PC-9 (cell line): Measurements from ENCODE around the gene KRT76. TPM values are rescaled to one million over a fixed set of nuclear protein-coding genes. Genes with fewer than 3 reads are reported as not detected.
"Not testable (repeated sequence)": the region's sequence is repeated elsewhere in the genome, so short reads cannot be mapped to it uniquely, and the experiment has no call there.

Experiments
- BruUV-seq: library from RNA; stranded (reverse); fragments of 400-500 nt; replicated peaks from 2 replicates; lab custom pipeline; 2021; lab: Mats Ljungman, UMichigan
- CTCF ChIA-PET: fragments of 300-600 bp; sonication (Branson Sonifier 250); formaldehyde crosslinking; loops from one replicate; lab custom pipeline; 2022; ENCODE audit warnings: antibody characterized with exemption; lab: Charles Lee
- POLR2A ChIA-PET: fragments of 300-600 bp; sonication (Branson Sonifier 250); formaldehyde crosslinking; loops from one replicate; lab custom pipeline; 2022; ENCODE audit warnings: antibody characterized with exemption; ENCODE audit not compliant: unreplicated experiment; lab: Charles Lee
- DNase-seq, 2 experiments: peaks; one replicate each; pipeline versions ENCODE4 v3.0.0 to v3.0.0-alpha.2; 2015 to 2022; ENCODE audit warnings: mixed read lengths in 1 of 2
- H2AFZ ChIP-seq: fragments of 200-600 bp; sonication (generic); 2 replicates; pipeline ENCODE4 v1.8.1; 2017; ENCODE audit warnings: antibody characterized with exemption
- H3F3A ChIP-seq: fragments of 200-600 bp; sonication (generic); 2 replicates; pipeline ENCODE4 v1.8.1; 2017; ENCODE audit warnings: antibody characterized with exemption, mild to moderate bottlenecking, low read depth; ENCODE audit not compliant: insufficient read depth
- H3K27ac ChIP-seq: fragments of 200-600 bp; sonication (generic); 2 replicates; pipeline ENCODE4 v1.6.1; 2016; ENCODE audit warnings: mixed run types
- H3K27me3 ChIP-seq: fragments of 200-600 bp; sonication (generic); 2 replicates; pipeline ENCODE4 v1.6.1; 2016; ENCODE audit warnings: low read depth, mixed run types; ENCODE audit not compliant: insufficient read depth
- H3K36me3 ChIP-seq: fragments of 200-600 bp; sonication (generic); 2 replicates; pipeline ENCODE4 v1.6.1; 2016; ENCODE audit warnings: low read depth, mixed run types
- H3K4me1 ChIP-seq: fragments of 200-600 bp; sonication (generic); replicated peaks from 2 replicates; pipeline ENCODE4 v1.6.1; 2016; ENCODE audit warnings: mixed run types; ENCODE audit not compliant: insufficient read depth
- H3K4me2 ChIP-seq: fragments of 200-600 bp; sonication (generic); 2 replicates; pipeline ENCODE4 v1.6.1; 2017; ENCODE audit warnings: mixed run types
- H3K4me3 ChIP-seq: fragments of 200-600 bp; sonication (generic); 2 replicates; pipeline ENCODE4 v1.6.1; 2016; ENCODE audit warnings: mixed run types
- H3K79me2 ChIP-seq: fragments of 200-600 bp; sonication (generic); 2 replicates; pipeline ENCODE4 v1.6.1; 2017; ENCODE audit warnings: low read depth, mixed run types
- H3K9me2 ChIP-seq: fragments of 200-600 bp; sonication (generic); 2 replicates; pipeline ENCODE4 v1.8.1; 2017; ENCODE audit warnings: mild to moderate bottlenecking; ENCODE audit not compliant: insufficient read depth
- H3K9me3 ChIP-seq: fragments of 200-600 bp; sonication (generic); 2 replicates; pipeline ENCODE4 v1.8.1; 2016; ENCODE audit warnings: low read depth; ENCODE audit not compliant: insufficient read depth
- H4K20me1 ChIP-seq: fragments of 200-600 bp; sonication (generic); 2 replicates; pipeline ENCODE4 v1.8.1; 2017; ENCODE audit not compliant: insufficient read depth
- CTCF ChIP-seq: fragments of 200-600 bp; sonication (generic); conservative IDR thresholded peaks from 2 replicates; pipeline ENCODE4 v1.6.1; 2017; ENCODE audit warnings: mixed run types, antibody characterized with exemption, mild to moderate bottlenecking, moderate library complexity
- EZH2 ChIP-seq: fragments of 200-600 bp; sonication (generic); IDR thresholded peaks from 2 replicates; pipeline ENCODE4 v1.8.0; 2017; ENCODE audit warnings: antibody characterized with exemption, low read depth
- intact Hi-C: fragments of 100-400 bp; cut with micrococcal nuclease; formaldehyde crosslinking; loops from one replicate; pipeline ENCODE4 v1.10.0; 2022; ENCODE audit not compliant: unreplicated experiment
- total RNA-seq: library from RNA; stranded (reverse); gene quantifications from 2 replicates; pipeline ENCODE4 v1.2.3, GENCODE V29; 2021

Gene KRT76
- total RNA-seq, 1 experiment from 2014 or later = not detected

GRCh38 chr12:52751795-52752194, 25.4 kb downstream of the KRT76 start:
- Histone ChIP-seq H4K20me1 (no peaks in the 10 kb centered on the region), H3K27ac (no peak overlapping the region), H2AFZ (no peak overlapping the region), H3K4me1 (no peaks in the 10 kb centered on the region), H3K9me3 (no peaks in the 10 kb centered on the region), H3K9me2 (no peaks in the 10 kb centered on the region), H3F3A (no peaks in the 10 kb centered on the region), H3K4me2 (no peak overlapping the region), H3K27me3 (no peaks in the 10 kb centered on the region), H3K36me3 (no peaks in the 10 kb centered on the region), H3K4me3 (no peak overlapping the region), H3K79me2 (no peaks in the 10 kb centered on the region)
- no TSS peak for BruUV-seq
- no peak for TF ChIP-seq CTCF
- TF ChIP-seq EZH2 = no peak
- DNase-seq = no peak
- ChIA-PET CTCF (no interaction called here), POLR2A (no interaction called here)
- intact Hi-C loops = no loop called here

GRCh38 chr12:52750532-52750931, 26.6 kb downstream of the KRT76 start:
- DNase-seq = peak in 1 of 2 experiments; percentile 53
- H3K4me3 ChIP-seq, BruUV-seq, H3K9me3 ChIP-seq, CTCF ChIA-PET, H2AFZ ChIP-seq, H3K9me2 ChIP-seq, H3K36me3 ChIP-seq, H4K20me1 ChIP-seq, H3K27ac ChIP-seq, H3K27me3 ChIP-seq, H3K4me2 ChIP-seq, H3K4me1 ChIP-seq, H3K79me2 ChIP-seq, POLR2A ChIA-PET, H3F3A ChIP-seq, intact Hi-C loops: not testable (repeated sequence)

GRCh38 chr12:52749827-52750226, 27.3 kb downstream of the KRT76 start:
- Histone ChIP-seq H3K9me2 (no peaks in the 10 kb centered on the region), H3K4me3 (no peak overlapping the region), H4K20me1 (no peaks in the 10 kb centered on the region), H3F3A (no peaks in the 10 kb centered on the region), H3K4me2 (no peak overlapping the region), H3K27ac (no peak overlapping the region), H3K27me3 (no peaks in the 10 kb centered on the region), H3K79me2 (no peaks in the 10 kb centered on the region), H2AFZ (no peak overlapping the region), H3K36me3 (no peaks in the 10 kb centered on the region), H3K4me1 (no peaks in the 10 kb centered on the region), H3K9me3 (no peaks in the 10 kb centered on the region)
- DNase-seq = no peak
- intact Hi-C loops = no loop called here
- CTCF ChIA-PET = no interaction called here
- no peak for TF ChIP-seq EZH2
- no peak for TF ChIP-seq CTCF
- POLR2A ChIA-PET = no interaction called here
- no TSS peak for BruUV-seq

- Histone ChIP-seq H4K20me1 (no peaks in the 10 kb centered on the region), H3F3A (no peaks in the 10 kb centered on the region), H3K79me2 (no peaks in the 10 kb centered on the region), H3K4me1 (no peaks in the 10 kb centered on the region), H3K4me3 (no peak overlapping the region), H3K4me2 (no peak overlapping the region), H3K9me2 (no peaks in the 10 kb centered on the region), H2AFZ (no peak overlapping the region), H3K27me3 (no peaks in the 10 kb centered on the region), H3K27ac (no peak overlapping the region), H3K9me3 (no peaks in the 10 kb centered on the region), H3K36me3 (no peaks in the 10 kb centered on the region)
- intact Hi-C loops = no loop called here
- no peak for TF ChIP-seq EZH2
- no peak for TF ChIP-seq CTCF
- CTCF ChIA-PET = no interaction called here
- POLR2A ChIA-PET = no interaction called here
- DNase-seq = no peak
- no TSS peak for BruUV-seq
These were observed 28.6 kb downstream of the KRT76 start for GRCh38 chr12:52748578-52748977.
